ENCODE measurements around the gene GFOD2.

GFOD2 gene

DNA sequence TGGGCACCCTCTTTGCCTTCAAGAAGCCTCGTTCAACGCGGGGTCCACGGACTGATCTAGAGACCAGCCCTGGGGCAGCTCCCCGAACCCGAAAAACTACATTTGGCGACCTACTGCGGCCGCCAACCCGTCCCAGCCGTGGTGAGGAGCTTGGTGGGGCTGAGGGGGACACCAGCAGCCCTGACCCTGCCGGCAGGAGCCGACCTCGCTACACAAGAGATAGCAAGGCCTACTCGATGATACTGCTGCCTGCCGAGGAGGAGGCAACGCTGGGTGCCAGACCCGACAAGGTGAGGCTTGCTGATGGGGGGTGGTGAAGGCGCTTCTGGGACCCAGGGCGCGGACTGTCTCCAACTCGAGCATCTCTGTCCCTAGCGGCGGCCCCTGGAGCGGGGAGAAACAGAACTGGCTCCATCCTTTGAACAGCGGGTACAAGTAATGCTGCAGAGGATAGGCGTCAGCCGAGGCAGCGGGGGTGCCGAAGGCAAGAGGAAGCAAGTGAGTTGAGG lies 64.7 kb downstream of the GFOD2 start:
- Histone ChIP-seq H3K36me3 (ENCODE audit: control insufficient read depth in 2 of 2, insufficient read depth in 1 of 2, low read length in 2 of 2) (peaks cover 0 to 46% of the 10 kb centered on the region in 2 experiments; a peak in 1 of 3 replicates), H3K4me3 (ENCODE audit: low read depth, low read length) (no peak overlapping the region), H3K9me3 (ENCODE audit: control insufficient read depth, insufficient read depth, low read depth, low read length) (no peaks in the 10 kb centered on the region), H3K4me1 (ENCODE audit: control insufficient read depth, insufficient read depth, low read length) (peaks cover 7% of the 10 kb centered on the region; the same call in 1 of the 2 replicates), H3K27ac (ENCODE audit: extremely low read depth, low read depth, low read length) (no peak overlapping the region)
- CTCF ChIA-PET, result no interaction called here
- POLR2A ChIA-PET, result no interaction called here
- no peak for TF ChIP-seq ZNF121 (tag by site-specific recombination; IDR thresholded peaks at IDR 0.05)
- no peak for TF ChIP-seq ZNF112 (tag by site-specific recombination; IDR thresholded peaks at IDR 0.05)
- no peak for TF ChIP-seq WT1 (tag by site-specific recombination; IDR thresholded peaks at IDR 0.05)
- TF ChIP-seq ZNF624 (tag by site-specific recombination; IDR thresholded peaks at IDR 0.05), result no peak
- no peak for TF ChIP-seq ZNF792 (tag by site-specific recombination; IDR thresholded peaks at IDR 0.05)
- TF ChIP-seq GFI1B (tag by site-specific recombination; IDR thresholded peaks at IDR 0.05), result no peak
- TF ChIP-seq ZNF148 (tag by site-specific recombination; IDR thresholded peaks at IDR 0.05; ENCODE audit: borderline replicate concordance), result no peak
- no peak for TF ChIP-seq ZEB2 (tag by site-specific recombination; IDR thresholded peaks at IDR 0.05)
- no peak for TF ChIP-seq ZNF16 (tag by site-specific recombination; IDR thresholded peaks at IDR 0.05; ENCODE audit: low read depth)
- no peak for TF ChIP-seq ZNF660 (tag by site-specific recombination; IDR thresholded peaks at IDR 0.05)
- TF ChIP-seq ZBTB49 (tag by site-specific recombination; IDR thresholded peaks at IDR 0.05; ENCODE audit: low read depth), result no peak
- TF ChIP-seq ZNF19 (tag by site-specific recombination; IDR thresholded peaks at IDR 0.05; ENCODE audit: low read depth), result no peak
- no peak for TF ChIP-seq KLF9 (tag by site-specific recombination; IDR thresholded peaks at IDR 0.05; ENCODE audit: low read depth)
- no peak for TF ChIP-seq ZSCAN30 (tag by site-specific recombination; IDR thresholded peaks at IDR 0.05)
- no peak for TF ChIP-seq ZNF248 (tag by site-specific recombination; IDR thresholded peaks at IDR 0.05)
- no peak for TF ChIP-seq KLF7 (tag by site-specific recombination; IDR thresholded peaks at IDR 0.05; ENCODE audit: borderline replicate concordance)
- TF ChIP-seq ZNF830 (tag by site-specific recombination; IDR thresholded peaks at IDR 0.05; ENCODE audit: low read depth), result no peak
- TF ChIP-seq ZNF302 (tag by site-specific recombination; IDR thresholded peaks at IDR 0.05; ENCODE audit: low read depth), result no peak

DNA sequence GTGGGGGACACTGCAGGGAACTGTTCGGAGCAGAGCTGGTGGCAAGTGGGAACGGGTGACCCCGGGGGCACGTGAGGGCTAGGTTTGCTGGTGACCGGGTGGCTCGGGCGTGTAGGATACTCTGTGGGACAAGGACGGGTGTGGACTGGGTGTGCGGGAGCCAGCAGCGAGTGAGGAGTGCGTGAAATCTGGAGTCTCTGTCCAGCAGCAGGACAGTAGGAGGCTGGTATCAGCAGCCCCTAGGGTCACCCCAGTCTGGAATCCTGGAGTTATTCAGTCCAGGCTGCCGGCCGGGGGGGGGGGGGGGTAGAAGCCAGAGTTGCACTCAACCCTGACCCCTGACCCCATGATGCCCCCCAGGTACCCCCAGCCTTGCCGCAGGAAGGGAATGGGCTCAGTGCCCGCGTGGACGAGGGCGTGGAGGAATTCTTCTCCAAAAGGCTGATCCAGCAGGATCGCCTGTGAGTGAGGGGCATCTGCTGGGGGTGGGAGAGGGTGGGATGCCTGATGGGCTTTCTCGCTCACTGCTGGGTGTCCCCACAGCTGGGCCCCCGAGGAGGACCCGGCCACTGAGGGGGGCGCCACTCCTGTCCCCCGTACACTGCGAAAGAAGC lies 65.2 kb downstream of the GFOD2 start:
- ChIA-PET CTCF (no interaction called here), POLR2A (no interaction called here)
- Histone ChIP-seq H3K27ac (ENCODE audit: extremely low read depth, low read depth, low read length) (no peak overlapping the region), H3K4me1 (ENCODE audit: control insufficient read depth, insufficient read depth, low read length) (peaks cover 4% of the 10 kb centered on the region; the same call in 1 of the 2 replicates), H3K36me3 (ENCODE audit: control insufficient read depth in 2 of 2, insufficient read depth in 1 of 2, low read length in 2 of 2) (peaks cover 0 to 43% of the 10 kb centered on the region in 2 experiments; a peak in 1 of 3 replicates), H3K4me3 (ENCODE audit: low read depth, low read length) (peak overlapping the region; percentile 42), H3K9me3 (ENCODE audit: control insufficient read depth, insufficient read depth, low read depth, low read length) (no peaks in the 10 kb centered on the region)
- TF ChIP-seq, protein P1, sequence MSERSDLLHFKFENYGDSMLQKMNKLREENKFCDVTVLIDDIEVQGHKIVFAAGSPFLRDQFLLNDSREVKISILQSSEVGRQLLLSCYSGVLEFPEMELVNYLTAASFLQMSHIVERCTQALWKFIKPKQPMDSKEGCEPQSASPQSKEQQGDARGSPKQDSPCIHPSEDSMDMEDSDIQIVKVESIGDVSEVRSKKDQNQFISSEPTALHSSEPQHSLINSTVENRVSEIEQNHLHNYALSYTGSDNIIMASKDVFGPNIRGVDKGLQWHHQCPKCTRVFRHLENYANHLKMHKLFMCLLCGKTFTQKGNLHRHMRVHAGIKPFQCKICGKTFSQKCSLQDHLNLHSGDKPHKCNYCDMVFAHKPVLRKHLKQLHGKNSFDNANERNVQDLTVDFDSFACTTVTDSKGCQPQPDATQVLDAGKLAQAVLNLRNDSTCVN (tag by site-specific recombination; optimal IDR thresholded peaks at IDR 0.05), result peak; percentile 2
- TF ChIP-seq, protein P2, sequence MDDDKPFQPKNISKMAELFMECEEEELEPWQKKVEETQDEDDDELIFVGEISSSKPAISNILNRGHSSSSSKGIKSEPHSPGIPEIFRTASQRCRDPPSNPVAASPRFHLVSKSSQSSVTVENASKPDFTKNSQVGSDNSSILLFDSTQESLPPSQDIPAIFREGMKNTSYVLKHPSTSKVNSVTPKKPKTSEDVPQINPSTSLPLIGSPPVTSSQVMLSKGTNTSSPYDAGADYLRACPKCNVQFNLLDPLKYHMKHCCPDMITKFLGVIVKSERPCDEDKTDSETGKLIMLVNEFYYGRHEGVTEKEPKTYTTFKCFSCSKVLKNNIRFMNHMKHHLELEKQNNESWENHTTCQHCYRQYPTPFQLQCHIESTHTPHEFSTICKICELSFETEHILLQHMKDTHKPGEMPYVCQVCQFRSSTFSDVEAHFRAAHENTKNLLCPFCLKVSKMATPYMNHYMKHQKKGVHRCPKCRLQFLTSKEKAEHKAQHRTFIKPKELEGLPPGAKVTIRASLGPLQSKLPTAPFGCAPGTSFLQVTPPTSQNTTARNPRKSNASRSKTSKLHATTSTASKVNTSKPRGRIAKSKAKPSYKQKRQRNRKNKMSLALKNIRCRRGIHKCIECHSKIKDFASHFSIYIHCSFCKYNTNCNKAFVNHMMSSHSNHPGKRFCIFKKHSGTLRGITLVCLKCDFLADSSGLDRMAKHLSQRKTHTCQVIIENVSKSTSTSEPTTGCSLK (tag by site-specific recombination; IDR thresholded peaks at IDR 0.05), result no peak
- 0 out of 2 replicates have a peak, but pooled peaks have one; percentile 34 for TF ChIP-seq OSR2 (tag by site-specific recombination; IDR thresholded peaks at IDR 0.05)
- peak; percentile 23; the same call in 1 of the 2 replicates for TF ChIP-seq ZIC2 (tag by site-specific recombination; IDR thresholded peaks at IDR 0.05)
- peak; percentile 87 for TF ChIP-seq REST (tag by site-specific recombination; IDR thresholded peaks at IDR 0.05)

Measured in HEK293 (cell line).